Keratinocyte (primary cell): ENCODE measurements around the gene CISD3.

Experiments
- EZH2 ChIP-seq: IDR thresholded peaks from one replicate; pipeline ENCODE4 v1.6.1; 2012; ENCODE audit warnings: inconsistent platforms, mild to moderate bottlenecking, low read length, moderate library complexity
- TF ChIP-seq, protein P1 (sequence below), 3 experiments: IDR thresholded peaks in 1 of 3; conservative IDR thresholded peaks in 1 of 3; optimal IDR thresholded peaks in 1 of 3; 2 replicates in 2 of 3; 3 replicates in 1 of 3; pipeline versions ENCODE3 to v1.5.1; 2011; ENCODE audit warnings: low read length in 3 of 3, mild to moderate bottlenecking in 3 of 3, moderate library complexity in 2 of 3, control low read depth in 1 of 3, inconsistent platforms in 1 of 3; ENCODE audit not compliant: insufficient read depth in 2 of 3; ENCODE audit errors: extremely low read depth in 1 of 3

DNA sequence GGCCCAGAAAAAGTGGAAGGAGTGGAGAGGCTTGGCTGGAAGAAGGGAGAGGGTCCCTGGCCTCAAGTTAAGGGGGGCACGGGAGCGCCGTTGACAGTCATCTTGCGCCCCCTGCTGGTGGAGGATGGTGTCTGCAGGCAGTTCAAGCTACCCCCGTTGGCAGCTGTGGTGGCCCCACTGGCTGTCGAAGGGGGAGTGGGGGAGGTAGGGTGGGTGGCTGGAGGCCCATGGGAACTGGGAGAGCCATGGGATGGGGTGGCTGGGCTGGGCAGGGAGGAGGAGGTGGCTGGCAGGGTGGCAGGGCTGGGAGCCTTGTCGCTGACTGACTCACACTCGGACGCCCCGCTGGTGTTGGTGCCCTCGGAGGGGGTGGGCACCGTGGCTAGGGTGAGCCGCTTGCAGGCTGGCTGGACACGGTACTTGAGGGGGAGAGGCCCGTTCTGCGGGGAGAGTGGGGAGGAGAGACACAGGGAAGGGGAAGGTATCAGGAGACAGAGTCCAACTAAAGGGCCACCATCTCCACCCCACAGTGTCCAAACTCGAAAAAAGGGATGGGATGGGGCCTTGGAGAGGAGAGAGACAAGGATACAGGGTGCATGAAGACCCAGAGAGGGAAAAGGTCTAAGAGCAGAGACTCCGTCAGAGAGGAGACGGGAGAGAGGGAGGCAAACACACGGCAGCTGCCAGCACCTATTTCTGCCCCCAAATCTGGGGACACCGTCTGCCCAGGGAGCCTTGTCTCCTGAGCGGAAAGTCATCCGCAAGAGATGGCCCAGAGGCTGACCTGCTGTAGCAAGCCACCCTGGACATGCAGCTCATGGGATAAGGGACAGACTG, 5.2 kb downstream of the CISD3 start:
- TF ChIP-seq, protein P1, sequence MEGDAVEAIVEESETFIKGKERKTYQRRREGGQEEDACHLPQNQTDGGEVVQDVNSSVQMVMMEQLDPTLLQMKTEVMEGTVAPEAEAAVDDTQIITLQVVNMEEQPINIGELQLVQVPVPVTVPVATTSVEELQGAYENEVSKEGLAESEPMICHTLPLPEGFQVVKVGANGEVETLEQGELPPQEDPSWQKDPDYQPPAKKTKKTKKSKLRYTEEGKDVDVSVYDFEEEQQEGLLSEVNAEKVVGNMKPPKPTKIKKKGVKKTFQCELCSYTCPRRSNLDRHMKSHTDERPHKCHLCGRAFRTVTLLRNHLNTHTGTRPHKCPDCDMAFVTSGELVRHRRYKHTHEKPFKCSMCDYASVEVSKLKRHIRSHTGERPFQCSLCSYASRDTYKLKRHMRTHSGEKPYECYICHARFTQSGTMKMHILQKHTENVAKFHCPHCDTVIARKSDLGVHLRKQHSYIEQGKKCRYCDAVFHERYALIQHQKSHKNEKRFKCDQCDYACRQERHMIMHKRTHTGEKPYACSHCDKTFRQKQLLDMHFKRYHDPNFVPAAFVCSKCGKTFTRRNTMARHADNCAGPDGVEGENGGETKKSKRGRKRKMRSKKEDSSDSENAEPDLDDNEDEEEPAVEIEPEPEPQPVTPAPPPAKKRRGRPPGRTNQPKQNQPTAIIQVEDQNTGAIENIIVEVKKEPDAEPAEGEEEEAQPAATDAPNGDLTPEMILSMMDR (optimal IDR thresholded peaks at IDR 0.05 in 1 of 3, IDR thresholded peaks at IDR 0.05 in 1 of 3, conservative IDR thresholded peaks at IDR 0.05 in 1 of 3; ENCODE audit: extremely low read depth in 1 of 3, insufficient read depth in 2 of 3, low read length in 3 of 3), result peak; percentile 75 to 98 (median 97)
- TF ChIP-seq EZH2, result no peak
